GM12801 (cell line): ENCODE measurements around the gene OPCML.

Experiments
- TF ChIP-seq, protein P1 (sequence below): IDR thresholded peaks from one replicate; pipeline ENCODE4 v1.5.1; 2011; ENCODE audit warnings: control low read depth; ENCODE audit not compliant: insufficient read length; ENCODE audit errors: extremely low read depth

Gene OPCML

DNA sequence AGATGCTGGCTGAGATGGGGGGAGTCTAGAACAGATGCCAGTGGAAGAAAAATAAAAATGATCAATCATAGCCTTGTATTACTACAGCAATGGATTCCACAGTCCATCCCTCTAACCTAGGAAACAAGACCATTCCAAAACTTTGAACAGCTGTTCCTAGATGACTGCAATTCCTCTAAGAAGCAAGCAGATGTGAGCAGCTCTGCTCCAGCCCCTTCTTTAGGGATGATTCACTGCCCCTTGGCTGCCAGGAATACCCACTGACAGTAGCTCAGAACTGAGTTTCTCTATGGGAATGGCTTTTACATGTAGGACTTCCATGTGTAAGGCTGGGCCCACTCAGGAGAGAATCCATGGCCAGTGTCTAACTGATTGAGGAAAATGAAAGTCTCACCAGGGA lies 943.9 kb downstream of the OPCML start:
- TF ChIP-seq, protein P1, sequence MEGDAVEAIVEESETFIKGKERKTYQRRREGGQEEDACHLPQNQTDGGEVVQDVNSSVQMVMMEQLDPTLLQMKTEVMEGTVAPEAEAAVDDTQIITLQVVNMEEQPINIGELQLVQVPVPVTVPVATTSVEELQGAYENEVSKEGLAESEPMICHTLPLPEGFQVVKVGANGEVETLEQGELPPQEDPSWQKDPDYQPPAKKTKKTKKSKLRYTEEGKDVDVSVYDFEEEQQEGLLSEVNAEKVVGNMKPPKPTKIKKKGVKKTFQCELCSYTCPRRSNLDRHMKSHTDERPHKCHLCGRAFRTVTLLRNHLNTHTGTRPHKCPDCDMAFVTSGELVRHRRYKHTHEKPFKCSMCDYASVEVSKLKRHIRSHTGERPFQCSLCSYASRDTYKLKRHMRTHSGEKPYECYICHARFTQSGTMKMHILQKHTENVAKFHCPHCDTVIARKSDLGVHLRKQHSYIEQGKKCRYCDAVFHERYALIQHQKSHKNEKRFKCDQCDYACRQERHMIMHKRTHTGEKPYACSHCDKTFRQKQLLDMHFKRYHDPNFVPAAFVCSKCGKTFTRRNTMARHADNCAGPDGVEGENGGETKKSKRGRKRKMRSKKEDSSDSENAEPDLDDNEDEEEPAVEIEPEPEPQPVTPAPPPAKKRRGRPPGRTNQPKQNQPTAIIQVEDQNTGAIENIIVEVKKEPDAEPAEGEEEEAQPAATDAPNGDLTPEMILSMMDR: no peak

- TF ChIP-seq, protein P1: no peak
Observed at GRCh38 chr11:132587716-132588115, 944.6 kb downstream of the OPCML start.

DNA sequence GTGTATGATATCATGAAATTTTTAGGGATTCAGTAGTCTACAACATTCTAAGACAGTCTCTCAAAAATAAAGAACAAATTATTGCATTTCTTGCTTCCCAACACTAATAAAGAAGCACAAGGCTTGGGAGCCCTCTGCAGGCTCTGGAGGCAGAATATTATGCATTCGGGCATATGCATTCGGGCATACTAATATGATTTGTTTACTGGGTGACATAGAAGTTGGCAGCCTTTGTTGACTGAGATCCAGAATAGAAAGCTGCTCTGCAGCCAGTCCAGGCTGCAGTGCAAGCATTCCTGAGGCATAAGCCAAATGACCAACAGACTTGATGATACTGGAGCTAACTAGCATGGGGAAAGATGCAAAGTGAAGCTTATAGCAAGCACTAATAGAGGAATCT lies 945.5 kb downstream of the OPCML start:
- TF ChIP-seq, protein P1: no peak

- TF ChIP-seq, protein P1: no peak
Observed at GRCh38 chr11:132579634-132580327, 952.5 kb downstream of the OPCML start.

GRCh38 chr11:132579136-132579535 lies 953.2 kb downstream of the OPCML start:
- TF ChIP-seq, protein P1: no peak

- TF ChIP-seq, protein P1: no peak
Observed at GRCh38 chr11:132578580-132578979, 953.7 kb downstream of the OPCML start.

GRCh38 chr11:132576706-132577105 lies 955.6 kb downstream of the OPCML start:
- TF ChIP-seq, protein P1: no peak
